PFSK-1 (cell line): ENCODE measurements around the gene PPA1.

Experiments
- FOXP2 ChIP-seq: optimal IDR thresholded peaks from 2 replicates; pipeline ENCODE3; 2011; ENCODE audit warnings: borderline replicate concordance, control low read depth, inconsistent platforms; ENCODE audit not compliant: insufficient read depth; ENCODE audit errors: extremely low read length, extremely low read depth
- POLR2AphosphoS5 ChIP-seq: IDR thresholded peaks from 2 replicates; pipeline ENCODE4 v1.6.1; 2012; ENCODE audit warnings: low read depth, mild to moderate bottlenecking, control low read depth, low read length, moderate library complexity
- REST ChIP-seq, 2 experiments: IDR thresholded peaks; 2 replicates each; pipeline versions ENCODE4 v1.6.1 to v1.8.0; 2011 to 2012; ENCODE audit warnings: low read depth in 2 of 2, low read length in 2 of 2, control low read depth in 1 of 2, inconsistent platforms in 1 of 2, mild to moderate bottlenecking in 1 of 2, moderate library complexity in 1 of 2; ENCODE audit not compliant: insufficient read depth in 1 of 2
- SIN3A ChIP-seq: IDR thresholded peaks from 2 replicates; pipeline ENCODE4 v1.6.1; 2012; ENCODE audit warnings: mild to moderate bottlenecking, low read length, moderate library complexity, borderline replicate concordance; ENCODE audit not compliant: insufficient read depth
- TAF1 ChIP-seq: IDR thresholded peaks from 2 replicates; pipeline ENCODE4 v1.6.1; 2012; ENCODE audit warnings: low read length, control low read depth, borderline replicate concordance; ENCODE audit not compliant: insufficient read depth

DNA sequence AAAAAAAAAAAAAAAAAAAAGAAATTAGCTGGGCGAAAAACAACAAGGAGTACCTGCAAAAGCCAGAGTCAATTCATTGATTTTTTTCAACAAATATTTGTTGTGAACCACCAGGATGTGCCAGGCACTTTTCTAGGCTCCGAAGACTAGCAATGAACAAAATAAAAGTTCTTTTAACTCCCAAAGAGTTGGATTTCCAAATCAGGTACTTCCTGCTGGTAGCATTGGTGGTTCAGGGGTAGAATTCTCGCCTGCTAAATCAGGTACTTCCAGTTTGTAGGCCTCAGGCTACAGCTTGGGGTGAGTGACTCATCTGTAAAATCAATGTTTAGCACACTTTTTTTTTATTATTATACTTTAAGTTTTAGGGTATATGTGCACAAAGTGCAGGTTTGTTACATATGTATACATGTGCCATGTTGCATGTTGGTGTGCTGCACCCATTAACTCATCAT is 10.9 kb downstream of the PPA1 start:
- TF ChIP-seq POLR2AphosphoS5 (no peak), TAF1 (no peak), SIN3A (no peak), REST (IDR thresholded peaks at IDR 0.05; ENCODE audit: insufficient read depth in 1 of 2, low read depth in 2 of 2, low read length in 2 of 2) (no peak), FOXP2 (no peak)
